Measurements from ENCODE around the gene ENDOD1. TPM values are rescaled to one million over a fixed set of nuclear protein-coding genes. Genes with fewer than 3 reads are reported as not detected.
A peak's percentile ranks its signal among the peaks of the same experiment; 100 is the strongest.

ENDOD1 gene
- total RNA-seq, 1 donor from 2014 or later = 29.8 TPM

DNA sequence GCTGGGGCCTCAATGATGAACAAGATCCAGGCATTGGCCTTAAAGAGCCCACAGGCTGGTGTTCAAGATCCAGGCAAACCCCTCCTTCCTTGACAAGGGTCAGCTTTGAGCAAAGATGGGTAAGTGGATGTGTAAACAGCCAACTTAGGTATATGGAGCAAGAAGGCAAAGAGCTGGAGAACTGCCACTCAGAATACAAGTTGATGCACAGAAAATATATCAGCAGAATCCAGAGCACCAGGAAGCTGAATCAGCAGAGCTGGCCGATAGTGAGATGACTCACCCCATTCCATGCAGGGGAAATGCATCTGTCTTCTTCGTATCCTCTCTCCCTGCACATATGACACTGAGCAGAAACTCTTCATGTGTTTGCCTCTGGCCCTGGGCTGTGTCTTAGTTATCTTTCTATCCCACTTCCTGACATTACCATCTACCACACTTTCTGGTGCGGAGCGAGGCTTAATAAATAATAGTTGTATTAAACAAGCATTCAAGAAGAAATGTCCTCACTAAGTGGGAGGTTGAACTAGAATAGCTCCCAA is 57.8 kb downstream of the ENDOD1 start:
- FAIRE-seq (peak; percentile 96), DNase-seq (ENCODE audit: low read depth) (peak; percentile 90)
- Histone ChIP-seq H3K27ac (ENCODE audit: low read depth, low read length) (peak overlapping the region; percentile 10), H3K4me2 (ENCODE audit: low read length) (peak overlapping the region; percentile 63), H4K20me1 (ENCODE audit: insufficient read depth, low read length) (no peaks in the 10 kb centered on the region), H3K4me1 (ENCODE audit: insufficient read depth, low read length) (peaks cover 41% of the 10 kb centered on the region), H3K27me3 (ENCODE audit: insufficient read depth, low read length) (no peaks in the 10 kb centered on the region), H3K4me3 (ENCODE audit: insufficient read depth, low read depth, low read length) (no peak overlapping the region), H3K36me3 (ENCODE audit: insufficient read depth, low read length) (no peaks in the 10 kb centered on the region), H2AFZ (ENCODE audit: low read depth, low read length) (no peak overlapping the region), H3K9ac (ENCODE audit: low read length) (peak overlapping the region; percentile 15), H3K9me3 (ENCODE audit: insufficient read depth, low read depth, low read length) (no peaks in the 10 kb centered on the region), H3K79me2 (ENCODE audit: insufficient read depth, low read length) (no peaks in the 10 kb centered on the region)
- Mint-ChIP-seq H3K9me3 (ENCODE audit: unreplicated experiment) (no peaks in the 10 kb centered on the region), H3K4me3 (ENCODE audit: unreplicated experiment) (no peak overlapping the region), H3K27ac (ENCODE audit: unreplicated experiment) (peak overlapping the region; percentile 90), H3K27me3 (ENCODE audit: low read depth, unreplicated experiment) (no peaks in the 10 kb centered on the region), H3K4me1 (ENCODE audit: low read depth, unreplicated experiment) (peaks cover 40% of the 10 kb centered on the region), H3K36me3 (ENCODE audit: low read depth, unreplicated experiment) (no peaks in the 10 kb centered on the region)
- TF ChIP-seq EZH2 (IDR thresholded peaks at IDR 0.05; ENCODE audit: insufficient read depth, low read length) = no peak
- TF ChIP-seq, protein P1, sequence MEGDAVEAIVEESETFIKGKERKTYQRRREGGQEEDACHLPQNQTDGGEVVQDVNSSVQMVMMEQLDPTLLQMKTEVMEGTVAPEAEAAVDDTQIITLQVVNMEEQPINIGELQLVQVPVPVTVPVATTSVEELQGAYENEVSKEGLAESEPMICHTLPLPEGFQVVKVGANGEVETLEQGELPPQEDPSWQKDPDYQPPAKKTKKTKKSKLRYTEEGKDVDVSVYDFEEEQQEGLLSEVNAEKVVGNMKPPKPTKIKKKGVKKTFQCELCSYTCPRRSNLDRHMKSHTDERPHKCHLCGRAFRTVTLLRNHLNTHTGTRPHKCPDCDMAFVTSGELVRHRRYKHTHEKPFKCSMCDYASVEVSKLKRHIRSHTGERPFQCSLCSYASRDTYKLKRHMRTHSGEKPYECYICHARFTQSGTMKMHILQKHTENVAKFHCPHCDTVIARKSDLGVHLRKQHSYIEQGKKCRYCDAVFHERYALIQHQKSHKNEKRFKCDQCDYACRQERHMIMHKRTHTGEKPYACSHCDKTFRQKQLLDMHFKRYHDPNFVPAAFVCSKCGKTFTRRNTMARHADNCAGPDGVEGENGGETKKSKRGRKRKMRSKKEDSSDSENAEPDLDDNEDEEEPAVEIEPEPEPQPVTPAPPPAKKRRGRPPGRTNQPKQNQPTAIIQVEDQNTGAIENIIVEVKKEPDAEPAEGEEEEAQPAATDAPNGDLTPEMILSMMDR (IDR thresholded peaks at IDR 0.05; ENCODE audit: insufficient read depth, low read depth, low read length) = no peak

DNA sequence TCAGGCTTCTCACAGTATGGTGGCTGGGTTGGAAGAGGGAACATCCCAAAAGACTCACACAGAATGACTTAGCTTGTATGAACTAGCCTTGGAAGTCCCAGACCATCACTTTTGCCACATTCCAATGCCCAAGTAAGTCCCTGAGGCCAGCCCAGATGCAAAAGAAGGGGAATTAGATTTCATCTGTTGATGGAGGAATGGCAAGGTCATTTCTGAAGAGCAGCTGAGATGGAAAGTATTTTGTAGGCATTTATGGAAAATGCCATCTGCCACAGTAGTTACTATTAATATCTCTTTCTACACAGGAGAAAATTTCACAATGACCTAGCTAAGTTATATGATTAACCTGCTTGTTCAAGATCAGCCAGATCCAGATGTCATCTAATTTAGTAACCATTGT is 58.8 kb downstream of the ENDOD1 start:
- no peaks in the 10 kb centered on the region for H3K36me3 Mint-ChIP-seq (ENCODE audit: low read depth, unreplicated experiment)
- H3K4me1 ChIP-seq (ENCODE audit: insufficient read depth, low read length) = peaks cover 41% of the 10 kb centered on the region
- no peak overlapping the region for H3K4me2 ChIP-seq (ENCODE audit: low read length)
- H3K27ac Mint-ChIP-seq (ENCODE audit: unreplicated experiment) = peak overlapping the region; percentile 73
- TF ChIP-seq, protein P1 (IDR thresholded peaks at IDR 0.05; ENCODE audit: insufficient read depth, low read depth, low read length) = no peak
- TF ChIP-seq EZH2 (IDR thresholded peaks at IDR 0.05; ENCODE audit: insufficient read depth, low read length) = no peak
- H2AFZ ChIP-seq (ENCODE audit: low read depth, low read length) = no peak overlapping the region
- no peak overlapping the region for H3K9ac ChIP-seq (ENCODE audit: low read length)
- no peak overlapping the region for H3K4me3 Mint-ChIP-seq (ENCODE audit: unreplicated experiment)
- no peak overlapping the region for H3K4me3 ChIP-seq (ENCODE audit: insufficient read depth, low read depth, low read length)
- no peaks in the 10 kb centered on the region for H4K20me1 ChIP-seq (ENCODE audit: insufficient read depth, low read length)
- no peak overlapping the region for H3K27ac ChIP-seq (ENCODE audit: low read depth, low read length)
- no peaks in the 10 kb centered on the region for H3K27me3 Mint-ChIP-seq (ENCODE audit: low read depth, unreplicated experiment)
- DNase-seq (ENCODE audit: low read depth) = no peak
- H3K9me3 Mint-ChIP-seq (ENCODE audit: unreplicated experiment) = no peaks in the 10 kb centered on the region
- no peaks in the 10 kb centered on the region for H3K79me2 ChIP-seq (ENCODE audit: insufficient read depth, low read length)
- H3K36me3 ChIP-seq (ENCODE audit: insufficient read depth, low read length) = no peaks in the 10 kb centered on the region
- no peaks in the 10 kb centered on the region for H3K9me3 ChIP-seq (ENCODE audit: insufficient read depth, low read depth, low read length)
- peaks cover 38% of the 10 kb centered on the region for H3K4me1 Mint-ChIP-seq (ENCODE audit: low read depth, unreplicated experiment)
- no peaks in the 10 kb centered on the region for H3K27me3 ChIP-seq (ENCODE audit: insufficient read depth, low read length)
- no peak for FAIRE-seq

DNA sequence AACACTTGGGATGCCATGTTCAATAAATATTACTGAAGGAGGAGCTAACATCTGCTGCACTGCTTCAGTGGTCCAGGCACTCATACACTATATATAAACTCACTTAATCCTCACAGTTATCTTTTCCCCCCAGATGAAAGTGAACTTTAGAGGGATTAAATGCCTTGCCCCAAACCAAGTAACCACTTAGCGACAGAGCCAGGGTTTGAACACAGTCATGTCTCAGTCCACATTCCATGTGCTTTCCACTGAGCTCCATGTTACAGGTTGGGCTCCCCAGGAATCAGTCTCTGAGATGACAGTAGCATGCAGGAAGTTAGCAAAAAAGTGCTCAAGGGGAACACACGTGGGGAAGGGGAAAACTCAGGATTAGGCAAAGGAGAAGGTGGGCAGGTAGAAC is 59.3 kb downstream of the ENDOD1 start:
- no peak for TF ChIP-seq EZH2 (IDR thresholded peaks at IDR 0.05; ENCODE audit: insufficient read depth, low read length)
- DNase-seq (ENCODE audit: low read depth) (no peak), FAIRE-seq (no peak)
- Mint-ChIP-seq H3K36me3 (ENCODE audit: low read depth, unreplicated experiment) (no peaks in the 10 kb centered on the region), H3K27me3 (ENCODE audit: low read depth, unreplicated experiment) (no peaks in the 10 kb centered on the region), H3K4me3 (ENCODE audit: unreplicated experiment) (peak overlapping the region; percentile 29), H3K27ac (ENCODE audit: unreplicated experiment) (peak overlapping the region; percentile 38), H3K4me1 (ENCODE audit: low read depth, unreplicated experiment) (peaks cover 41% of the 10 kb centered on the region), H3K9me3 (ENCODE audit: unreplicated experiment) (no peaks in the 10 kb centered on the region)
- H2AFZ ChIP-seq (ENCODE audit: low read depth, low read length) = no peak overlapping the region
- no peaks in the 10 kb centered on the region for H3K79me2 ChIP-seq (ENCODE audit: insufficient read depth, low read length)
- H3K36me3 ChIP-seq (ENCODE audit: insufficient read depth, low read length) = no peaks in the 10 kb centered on the region
- no peak overlapping the region for H3K9ac ChIP-seq (ENCODE audit: low read length)
- H3K4me3 ChIP-seq (ENCODE audit: insufficient read depth, low read depth, low read length) = no peak overlapping the region
- H3K27ac ChIP-seq (ENCODE audit: low read depth, low read length) = no peak overlapping the region
- no peaks in the 10 kb centered on the region for H4K20me1 ChIP-seq (ENCODE audit: insufficient read depth, low read length)
- H3K9me3 ChIP-seq (ENCODE audit: insufficient read depth, low read depth, low read length) = no peaks in the 10 kb centered on the region
- no peaks in the 10 kb centered on the region for H3K27me3 ChIP-seq (ENCODE audit: insufficient read depth, low read length)
- H3K4me2 ChIP-seq (ENCODE audit: low read length) = no peak overlapping the region
- peaks cover 41% of the 10 kb centered on the region for H3K4me1 ChIP-seq (ENCODE audit: insufficient read depth, low read length)

Measured in astrocyte (in vitro differentiated cells and primary cell).